Upper lobe of right lung (tissue), 1 donor: Measurements from ENCODE around the gene COG7. TPM values are rescaled to one million over a fixed set of nuclear protein-coding genes. Genes with fewer than 3 reads are reported as not detected.

Experiments
- ATAC-seq: fragments of 200-7000 bp; cut with Tn5 transposase; one replicate; pipeline ENCODE4 v1.9.1; 2020; ENCODE audit warnings: mild to moderate bottlenecking, moderate library complexity
- DNase-seq: peaks from one replicate; pipeline ENCODE4 v3.0.0-alpha.2; 2020
- H3K27ac ChIP-seq: fragments of 200-600 bp; one replicate; pipeline ENCODE4 v1.8.0; 2022
- H3K27me3 ChIP-seq: fragments of 200-600 bp; one replicate; pipeline ENCODE4 v1.8.0; 2022; ENCODE audit warnings: mild to moderate bottlenecking
- H3K36me3 ChIP-seq: fragments of 200-600 bp; one replicate; pipeline ENCODE4 v1.8.0; 2022
- H3K4me1 ChIP-seq: fragments of 200-600 bp; one replicate; pipeline ENCODE4 v1.8.0; 2022
- H3K4me3 ChIP-seq: fragments of 200-600 bp; one replicate; pipeline ENCODE4 v1.8.0; 2022; ENCODE audit warnings: mild to moderate bottlenecking
- H3K9me3 ChIP-seq: fragments of 200-600 bp; one replicate; pipeline ENCODE4 v1.8.0; 2022
- CTCF ChIP-seq: fragments of 200-600 bp; IDR thresholded peaks from one replicate; pipeline ENCODE4 v1.8.0; 2022; ENCODE audit warnings: antibody characterized with exemption
- intact Hi-C: fragments of 100-400 bp; cut with DNase I; formaldehyde crosslinking; loops from one replicate; pipeline ENCODE4 v1.11.0; 2022
- total RNA-seq: library from RNA; stranded (reverse); fragmentation: NEBNext Ultra II Directional; extraction: Animal tissue kit (Norgen Biotek cat#: 25700); gene quantifications from one replicate; pipeline ENCODE4 v1.2.1, GENCODE V29; 2021
- donor health status: DM: no; HTN: yes; CAD: no; lungs with severe emphysema.

COG7 gene
- total RNA-seq, 1 donor from 2014 or later, result 21.2 TPM

- intact Hi-C loops, result no loop called here
- Histone ChIP-seq H3K4me3 (no peak overlapping the region), H3K27ac (no peak overlapping the region), H3K4me1 (peaks cover 65% of the 10 kb centered on the region), H3K27me3 (no peaks in the 10 kb centered on the region), H3K36me3 (peaks cover 17% of the 10 kb centered on the region), H3K9me3 (no peaks in the 10 kb centered on the region)
- ATAC-seq (no peak), DNase-seq (no peak)
- TF ChIP-seq CTCF, result no peak
Measured at GRCh38 chr16:23499801-23500200, 46.8 kb upstream of the COG7 start.

DNA sequence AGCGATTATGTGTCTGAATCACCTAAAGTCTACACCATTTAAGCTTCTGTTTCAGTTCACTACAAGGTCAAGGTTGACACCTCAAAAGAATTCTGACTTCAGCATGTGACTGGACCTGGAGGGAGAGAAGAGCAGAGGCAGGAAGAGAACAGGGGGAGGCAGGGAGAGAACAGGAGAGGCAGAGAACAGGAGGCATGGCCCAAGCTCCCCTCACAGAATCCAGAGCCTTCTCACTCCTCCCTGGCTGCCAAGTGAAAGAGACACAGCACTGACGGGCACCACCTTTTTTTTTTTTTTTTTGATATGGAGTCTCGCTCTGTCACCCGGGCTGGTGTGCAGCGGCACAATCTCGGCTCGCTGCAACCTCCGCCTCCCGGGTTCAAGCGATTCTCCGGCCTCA is 45.9 kb upstream of the COG7 start:
- intact Hi-C loops, result no loop called here
- Histone ChIP-seq H3K4me1 (peaks cover 56% of the 10 kb centered on the region), H3K27ac (no peak overlapping the region), H3K4me3 (no peak overlapping the region), H3K27me3 (no peaks in the 10 kb centered on the region), H3K36me3 (peaks cover 27% of the 10 kb centered on the region), H3K9me3 (no peaks in the 10 kb centered on the region)
- TF ChIP-seq CTCF, result no peak
- DNase-seq, result no peak
- no peak for ATAC-seq

- intact Hi-C loops, result no loop called here
Measured at GRCh38 chr16:23497543-23497868, 44.5 kb upstream of the COG7 start.

DNA sequence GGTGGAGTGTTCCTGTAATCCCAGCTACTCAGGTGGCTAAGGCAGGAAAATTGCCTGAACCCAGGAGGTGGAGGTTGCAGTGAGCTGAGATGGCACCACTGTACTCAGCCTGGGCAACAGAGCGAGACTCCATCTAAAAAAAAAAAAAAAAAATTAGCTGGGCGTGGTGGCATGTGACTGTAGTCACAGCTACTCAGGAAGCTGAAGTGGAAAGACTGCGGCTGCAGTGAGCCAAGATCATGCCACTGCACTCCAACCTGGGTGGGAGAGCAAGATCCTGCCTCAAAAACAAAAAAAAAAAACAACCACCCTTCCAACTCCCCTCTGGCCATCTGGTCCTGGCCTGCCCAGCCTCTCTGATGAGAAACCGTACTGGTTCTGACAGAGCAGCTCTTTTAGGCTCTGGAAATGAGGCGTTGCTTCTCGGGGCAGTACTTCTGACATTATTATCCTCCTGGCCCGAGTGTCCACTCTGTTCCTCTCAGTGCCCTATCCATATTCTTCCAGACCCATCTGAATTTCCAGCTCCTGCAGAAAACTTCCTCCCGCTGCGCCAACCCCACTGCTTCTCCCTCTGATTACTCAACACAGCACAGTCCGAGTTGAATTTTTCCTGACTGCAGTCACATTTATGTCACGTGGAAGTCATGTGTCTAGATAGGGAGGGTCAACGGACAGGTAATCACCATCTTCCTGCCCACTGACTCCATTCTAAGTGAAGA is 44.0 kb upstream of the COG7 start:
- Histone ChIP-seq H3K27me3 (no peaks in the 10 kb centered on the region), H3K4me1 (peaks cover 47% of the 10 kb centered on the region), H3K9me3 (no peaks in the 10 kb centered on the region), H3K27ac (peak overlapping the region; percentile 76), H3K36me3 (peaks cover 40% of the 10 kb centered on the region), H3K4me3 (no peak overlapping the region)
- no peak for TF ChIP-seq CTCF
- intact Hi-C loops, result no loop called here
- DNase-seq, result peak; percentile 69
- ATAC-seq, result peak; percentile 80

More at GRCh38 chr16:23497543-23497868, 44.5 kb upstream of the COG7 start:
- Histone ChIP-seq H3K9me3 (no peaks in the 10 kb centered on the region), H3K27me3 (no peaks in the 10 kb centered on the region), H3K4me1 (peaks cover 47% of the 10 kb centered on the region), H3K36me3 (peaks cover 38% of the 10 kb centered on the region), H3K4me3 (no peak overlapping the region), H3K27ac (peak overlapping the region; percentile 76)
- TF ChIP-seq CTCF, result no peak
- no peak for DNase-seq
- ATAC-seq, result no peak

GRCh38 chr16:23495671-23496070 is 42.7 kb upstream of the COG7 start:
- Histone ChIP-seq H3K9me3 (no peaks in the 10 kb centered on the region), H3K36me3 (peaks cover 52% of the 10 kb centered on the region), H3K27me3 (no peaks in the 10 kb centered on the region), H3K27ac (no peak overlapping the region), H3K4me1 (peaks cover 39% of the 10 kb centered on the region), H3K4me3 (no peak overlapping the region)
- TF ChIP-seq CTCF, result no peak
- intact Hi-C loops, result no loop called here
- DNase-seq (no peak), ATAC-seq (no peak)

- intact Hi-C loops, result no loop called here
- peak overlapping the region; percentile 55 for H3K27ac ChIP-seq
- H3K36me3 ChIP-seq, result peaks cover 66% of the 10 kb centered on the region
- no peaks in the 10 kb centered on the region for H3K9me3 ChIP-seq
- peaks cover 31% of the 10 kb centered on the region for H3K4me1 ChIP-seq
- no peaks in the 10 kb centered on the region for H3K27me3 ChIP-seq
- TF ChIP-seq CTCF, result no peak
- peak; percentile 38 for ATAC-seq
- H3K4me3 ChIP-seq, result peak overlapping the region; percentile 14
- DNase-seq, result peak; percentile 71
Measured at GRCh38 chr16:23494188-23494587, 41.2 kb upstream of the COG7 start.
